Fibroblast of lung (primary cell): ENCODE data around the gene IL1RN.

ENCODE experiments used
- CTCF ChIP-seq, 2 donors: IDR thresholded peaks in 1 of 2; conservative IDR thresholded peaks in 1 of 2; 1 replicate in 1 of 2; 2 replicates in 1 of 2; pipeline ENCODE4 v1.5.1; 2011 to 2012; ENCODE audit warnings: low read length in 2 of 2, control low read depth in 1 of 2, inconsistent platforms in 1 of 2, low read depth in 1 of 2, mild to moderate bottlenecking in 1 of 2
- EZH2 ChIP-seq: IDR thresholded peaks from 2 replicates; pipeline ENCODE4 v1.5.1; 2012; ENCODE audit warnings: low read length, control low read depth, mild to moderate bottlenecking; ENCODE audit errors: missing control alignments

GRCh38 chr2:113176696-113177355, 49.4 kb downstream of the IL1RN start:
- TF ChIP-seq CTCF (conservative IDR thresholded peaks at IDR 0.05 in 1 of 2, IDR thresholded peaks at IDR 0.05 in 1 of 2; ENCODE audit: low read depth in 1 of 2, low read length in 2 of 2) (no peak), EZH2 (no peak)
